Measurements from ENCODE around the gene VSNL1.

Gene VSNL1

DNA sequence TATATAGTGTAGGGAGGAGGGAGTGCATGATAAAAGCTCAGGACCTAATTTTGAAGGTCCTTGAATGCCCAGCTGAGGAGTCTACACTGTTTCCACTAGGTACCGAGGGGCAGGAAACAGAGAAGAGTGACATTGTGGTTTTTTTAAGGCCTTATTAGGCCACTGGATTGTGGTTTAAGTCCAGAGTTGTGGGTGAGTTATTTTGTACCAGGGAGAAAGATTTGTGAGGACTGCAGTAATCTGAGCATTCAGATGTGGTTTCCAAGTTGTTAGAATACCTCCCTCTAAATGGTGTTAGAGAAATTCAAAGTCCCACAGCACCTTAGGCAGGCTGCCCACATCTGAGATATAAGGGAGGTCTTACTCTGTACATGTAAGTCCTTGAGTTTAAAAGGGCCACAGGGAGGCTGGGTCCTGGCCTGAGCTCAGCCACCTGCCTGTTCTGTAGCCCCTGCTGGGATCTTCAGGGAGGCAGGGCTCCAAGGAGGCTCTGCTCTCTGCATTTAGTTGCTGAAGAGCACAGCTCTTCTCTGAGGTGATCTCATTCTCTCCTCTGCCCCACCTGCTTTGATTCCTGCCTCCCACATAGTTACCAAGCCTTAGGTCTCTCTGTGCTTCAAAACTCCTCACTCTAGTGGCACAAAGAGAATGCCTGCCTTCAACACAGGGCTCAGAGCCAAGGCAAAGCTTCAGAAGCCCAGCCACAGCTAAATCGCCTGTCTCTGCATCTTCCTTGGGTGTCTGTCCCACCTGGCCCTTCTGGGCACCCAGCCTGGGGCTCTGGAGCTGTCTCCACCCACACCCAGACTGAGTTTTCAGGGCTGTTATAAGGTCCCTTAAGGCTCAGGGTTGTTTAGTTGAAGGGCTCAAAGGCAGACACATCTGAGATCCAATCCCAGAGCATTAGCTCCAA lies 88.1 kb downstream of the VSNL1 start:
- Histone ChIP-seq H3K27ac (ENCODE audit: low read depth, low read length) (no peak overlapping the region), H3K36me3 (ENCODE audit: insufficient read depth, low read length) (peaks cover 23% of the 10 kb centered on the region), H3K27me3 (ENCODE audit: insufficient read depth, low read length) (no peaks in the 10 kb centered on the region), H3K4me1 (ENCODE audit: insufficient read depth, low read length) (peaks cover 6% of the 10 kb centered on the region; the same call in 1 of the 2 replicates), H3K4me3 (ENCODE audit: low read length) (no peak overlapping the region), H3K9ac (ENCODE audit: low read depth, low read length) (no peak overlapping the region), H3K9me3 (ENCODE audit: insufficient read depth, low read depth, low read length) (peaks cover 11% of the 10 kb centered on the region)
- 93% methylated on average over 2 of the region's 2 CpGs for WGBS

- peaks cover 11% of the 10 kb centered on the region for H3K9me3 ChIP-seq (ENCODE audit: insufficient read depth, low read depth, low read length)
- peaks cover 20% of the 10 kb centered on the region for H3K36me3 ChIP-seq (ENCODE audit: insufficient read depth, low read length)
- H3K27ac ChIP-seq (ENCODE audit: low read depth, low read length), result no peak overlapping the region
- H3K4me1 ChIP-seq (ENCODE audit: insufficient read depth, low read length), result peaks cover 6% of the 10 kb centered on the region; the same call in 1 of the 2 replicates
- no peak overlapping the region for H3K9ac ChIP-seq (ENCODE audit: low read depth, low read length)
- WGBS, result 95% methylated on average over 4 of the region's 4 CpGs
- H3K4me3 ChIP-seq (ENCODE audit: low read length), result no peak overlapping the region
- H3K27me3 ChIP-seq (ENCODE audit: insufficient read depth, low read length), result no peaks in the 10 kb centered on the region
These were observed 89.6 kb downstream of the VSNL1 start for GRCh38 chr2:17630089-17630488.

GRCh38 chr2:17634997-17635396 lies 94.5 kb downstream of the VSNL1 start:
- Histone ChIP-seq H3K27me3 (ENCODE audit: insufficient read depth, low read length) (no peaks in the 10 kb centered on the region), H3K36me3 (ENCODE audit: insufficient read depth, low read length) (peaks cover 7% of the 10 kb centered on the region; the same call in 1 of the 2 replicates), H3K27ac (ENCODE audit: low read depth, low read length) (no peak overlapping the region), H3K4me1 (ENCODE audit: insufficient read depth, low read length) (peaks cover 11% of the 10 kb centered on the region; the same call in 1 of the 2 replicates), H3K4me3 (ENCODE audit: low read length) (no peak overlapping the region), H3K9ac (ENCODE audit: low read depth, low read length) (no peak overlapping the region), H3K9me3 (ENCODE audit: insufficient read depth, low read depth, low read length) (0 out of 2 replicates have a peak, but pooled peaks cover under 1% of the 10 kb centered on the region)
- WGBS, result 93% methylated on average over 4 of the region's 4 CpGs

DNA sequence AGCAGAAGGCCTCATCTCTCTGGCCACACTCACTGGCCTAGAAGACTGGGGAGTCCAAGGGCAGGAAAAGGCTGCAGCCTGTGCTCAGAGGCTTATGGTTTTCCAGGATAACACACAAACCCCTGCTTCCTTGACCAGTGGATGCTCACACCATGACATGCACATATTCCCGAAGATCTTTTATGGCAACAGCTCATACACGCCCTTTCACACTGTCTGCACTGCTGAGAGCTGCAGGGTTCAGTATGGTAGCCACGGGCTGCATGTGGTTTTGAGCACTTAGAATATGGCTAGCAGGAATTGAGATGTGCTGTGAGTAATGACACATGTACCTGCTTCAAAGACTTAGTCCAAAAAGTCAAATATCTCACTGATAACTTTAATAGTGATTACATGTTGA lies 95.8 kb downstream of the VSNL1 start:
- Histone ChIP-seq H3K27me3 (ENCODE audit: insufficient read depth, low read length) (no peaks in the 10 kb centered on the region), H3K4me3 (ENCODE audit: low read length) (no peak overlapping the region), H3K9me3 (ENCODE audit: insufficient read depth, low read depth, low read length) (no peaks in the 10 kb centered on the region), H3K9ac (ENCODE audit: low read depth, low read length) (no peak overlapping the region), H3K4me1 (ENCODE audit: insufficient read depth, low read length) (peaks cover 11% of the 10 kb centered on the region; the same call in 1 of the 2 replicates), H3K27ac (ENCODE audit: low read depth, low read length) (no peak overlapping the region), H3K36me3 (ENCODE audit: insufficient read depth, low read length) (peaks cover 5% of the 10 kb centered on the region; the same call in 1 of the 2 replicates)
- 90% methylated on average over 3 of the region's 3 CpGs for WGBS

- 85% methylated on average over 8 of the region's 8 CpGs for WGBS
- Histone ChIP-seq H3K9me3 (ENCODE audit: insufficient read depth, low read depth, low read length) (no peaks in the 10 kb centered on the region), H3K4me1 (ENCODE audit: insufficient read depth, low read length) (peaks cover 11% of the 10 kb centered on the region; the same call in 1 of the 2 replicates), H3K4me3 (ENCODE audit: low read length) (no peak overlapping the region), H3K36me3 (ENCODE audit: insufficient read depth, low read length) (no peaks in the 10 kb centered on the region; the same call in 1 of the 2 replicates), H3K27me3 (ENCODE audit: insufficient read depth, low read length) (no peaks in the 10 kb centered on the region), H3K9ac (ENCODE audit: low read depth, low read length) (no peak overlapping the region), H3K27ac (ENCODE audit: low read depth, low read length) (no peak overlapping the region)
These were observed 96.8 kb downstream of the VSNL1 start for GRCh38 chr2:17637131-17637906.

DNA sequence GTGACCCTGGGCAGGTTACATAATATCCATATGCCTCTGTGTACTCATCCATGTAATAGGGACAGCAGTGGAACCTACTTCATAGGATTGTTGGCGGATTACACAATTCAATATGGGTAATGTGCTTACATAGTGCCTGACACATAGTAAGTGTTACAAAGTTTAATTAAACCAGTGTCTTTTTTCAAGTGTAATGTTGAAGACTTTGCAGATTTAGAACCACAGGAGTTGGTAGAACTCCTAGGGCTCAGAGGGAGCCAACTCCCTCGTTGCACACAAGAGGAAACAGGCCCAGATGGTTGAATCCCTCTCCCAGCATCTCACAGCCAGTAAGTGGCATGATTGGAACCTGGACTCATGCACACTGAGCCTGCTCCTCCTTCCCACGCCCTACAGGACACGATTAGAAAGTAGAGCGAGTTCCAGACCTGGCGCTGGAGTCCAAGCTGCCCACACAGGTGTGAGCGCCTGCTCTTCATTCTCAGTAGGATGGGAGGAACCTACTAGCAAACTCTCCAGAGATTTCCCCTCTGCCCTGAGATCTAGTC lies 97.8 kb downstream of the VSNL1 start:
- H3K9ac ChIP-seq (ENCODE audit: low read depth, low read length), result no peak overlapping the region
- H3K4me1 ChIP-seq (ENCODE audit: insufficient read depth, low read length), result peaks cover 5% of the 10 kb centered on the region; the same call in 1 of the 2 replicates
- WGBS, result 97% methylated on average over 7 of the region's 7 CpGs
- H3K36me3 ChIP-seq (ENCODE audit: insufficient read depth, low read length), result no peaks in the 10 kb centered on the region
- H3K4me3 ChIP-seq (ENCODE audit: low read length), result no peak overlapping the region
- no peaks in the 10 kb centered on the region for H3K9me3 ChIP-seq (ENCODE audit: insufficient read depth, low read depth, low read length)
- no peaks in the 10 kb centered on the region for H3K27me3 ChIP-seq (ENCODE audit: insufficient read depth, low read length)
- no peak overlapping the region for H3K27ac ChIP-seq (ENCODE audit: low read depth, low read length)

DNA sequence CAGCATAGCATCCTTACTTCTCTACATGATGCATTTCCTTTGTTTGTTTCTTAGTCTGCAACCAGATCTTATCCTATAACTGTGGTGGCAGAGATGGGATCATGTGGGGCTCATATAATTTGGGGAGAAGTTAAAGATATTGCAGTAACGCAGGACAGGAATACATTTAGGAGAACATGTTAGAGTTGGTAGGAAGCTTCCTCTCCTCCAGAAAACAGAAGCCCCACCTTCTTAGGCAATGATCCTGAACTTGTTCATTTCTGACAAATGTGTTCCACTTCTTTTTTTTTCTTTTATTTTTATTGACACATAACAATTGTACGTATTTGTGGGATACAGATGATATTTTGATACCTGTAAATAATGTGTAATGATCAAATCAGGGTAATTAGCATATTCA lies 99.9 kb downstream of the VSNL1 start:
- Histone ChIP-seq H3K9ac (ENCODE audit: low read depth, low read length) (no peak overlapping the region), H3K27me3 (ENCODE audit: insufficient read depth, low read length) (no peaks in the 10 kb centered on the region), H3K9me3 (ENCODE audit: insufficient read depth, low read depth, low read length) (no peaks in the 10 kb centered on the region), H3K4me3 (ENCODE audit: low read length) (no peak overlapping the region), H3K4me1 (ENCODE audit: insufficient read depth, low read length) (peaks cover 11% of the 10 kb centered on the region), H3K36me3 (ENCODE audit: insufficient read depth, low read length) (no peaks in the 10 kb centered on the region), H3K27ac (ENCODE audit: low read depth, low read length) (no peak overlapping the region)
- WGBS, result 100% methylated on average over 1 of the region's 2 CpGs

GRCh38 chr2:17643031-17643615 lies 102.6 kb downstream of the VSNL1 start:
- no peak overlapping the region for H3K27ac ChIP-seq (ENCODE audit: low read depth, low read length)
- WGBS, result 80% methylated on average over 6 of the region's 6 CpGs
- H3K27me3 ChIP-seq (ENCODE audit: insufficient read depth, low read length), result no peaks in the 10 kb centered on the region
- H3K9me3 ChIP-seq (ENCODE audit: insufficient read depth, low read depth, low read length), result no peaks in the 10 kb centered on the region
- peaks cover 9% of the 10 kb centered on the region; the same call in 1 of the 2 replicates for H3K4me1 ChIP-seq (ENCODE audit: insufficient read depth, low read length)
- H3K36me3 ChIP-seq (ENCODE audit: insufficient read depth, low read length), result no peaks in the 10 kb centered on the region
- H3K9ac ChIP-seq (ENCODE audit: low read depth, low read length), result no peak overlapping the region
- H3K4me3 ChIP-seq (ENCODE audit: low read length), result no peak overlapping the region

DNA sequence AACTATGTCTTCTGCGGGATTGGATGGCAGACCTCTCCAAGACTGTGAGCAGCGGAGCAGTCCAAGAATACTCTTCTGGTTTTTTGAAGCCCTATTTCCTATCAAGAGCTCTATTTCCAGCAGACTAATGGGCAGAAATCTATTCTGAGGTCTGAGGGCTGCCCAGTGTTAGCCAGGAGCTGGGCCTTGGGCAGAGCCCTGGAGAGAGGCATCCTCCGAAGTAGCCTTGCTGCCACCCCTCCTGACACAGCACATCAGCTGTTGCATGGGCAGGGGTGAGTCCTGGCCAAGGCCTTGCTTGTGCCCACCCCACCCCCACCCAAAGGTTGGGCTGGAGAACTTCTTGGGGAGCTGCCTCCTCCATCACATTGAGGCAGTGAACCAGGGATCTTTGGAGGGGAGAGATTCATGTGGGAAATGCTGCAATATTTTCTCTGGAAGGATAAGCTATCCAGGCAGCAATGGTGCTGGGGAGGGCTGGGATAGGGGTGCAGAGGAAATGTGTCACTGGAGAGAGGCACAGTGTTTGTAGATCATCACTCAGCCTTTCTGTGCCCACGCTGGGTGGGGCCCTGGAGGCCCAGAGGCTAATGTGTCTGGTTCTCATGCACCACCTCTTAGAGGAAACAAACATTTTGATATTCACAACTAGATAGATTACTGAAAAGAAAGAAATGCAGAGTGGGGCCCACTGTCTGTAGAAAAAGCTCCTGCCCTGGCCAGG lies 104.7 kb downstream of the VSNL1 start:
- H3K27ac ChIP-seq (ENCODE audit: low read depth, low read length), result no peak overlapping the region
- peaks cover 6% of the 10 kb centered on the region; the same call in 1 of the 2 replicates for H3K36me3 ChIP-seq (ENCODE audit: insufficient read depth, low read length)
- no peak overlapping the region for H3K9ac ChIP-seq (ENCODE audit: low read depth, low read length)
- no peaks in the 10 kb centered on the region for H3K9me3 ChIP-seq (ENCODE audit: insufficient read depth, low read depth, low read length)
- H3K4me3 ChIP-seq (ENCODE audit: low read length), result no peak overlapping the region
- H3K27me3 ChIP-seq (ENCODE audit: insufficient read depth, low read length), result no peaks in the 10 kb centered on the region
- 90% methylated on average over 4 of the region's 4 CpGs for WGBS
- peaks cover 9% of the 10 kb centered on the region; the same call in 1 of the 2 replicates for H3K4me1 ChIP-seq (ENCODE audit: insufficient read depth, low read length)

- no peak overlapping the region for H3K27ac ChIP-seq (ENCODE audit: low read depth, low read length)
- peaks cover 9% of the 10 kb centered on the region; the same call in 1 of the 2 replicates for H3K4me1 ChIP-seq (ENCODE audit: insufficient read depth, low read length)
- WGBS, result 13% methylated on average over 3 of the region's 3 CpGs
- H3K27me3 ChIP-seq (ENCODE audit: insufficient read depth, low read length), result no peaks in the 10 kb centered on the region
- no peak overlapping the region for H3K4me3 ChIP-seq (ENCODE audit: low read length)
- no peak overlapping the region for H3K9ac ChIP-seq (ENCODE audit: low read depth, low read length)
- no peaks in the 10 kb centered on the region for H3K9me3 ChIP-seq (ENCODE audit: insufficient read depth, low read depth, low read length)
- H3K36me3 ChIP-seq (ENCODE audit: insufficient read depth, low read length), result peaks cover 6% of the 10 kb centered on the region; the same call in 1 of the 2 replicates
These were observed 105.6 kb downstream of the VSNL1 start for GRCh38 chr2:17646081-17646554.

Measured in HUES64 (cell line).